Skin of body (tissue), 2 donors: ENCODE data around the gene CNNM3. TPM values are rescaled to one million over a fixed set of nuclear protein-coding genes. Genes with fewer than 3 reads are reported as not detected.
A peak's percentile ranks its signal among the peaks of the same experiment; 100 is the strongest.

Source experiments
- DNase-seq: peaks from one replicate; lab custom pipeline; 2025; lab: John Stamatoyannopoulos, UW
- total RNA-seq: library from RNA; depleted of rRNA; stranded (reverse); fragments of >200 nt; gene quantifications from one replicate; pipeline ENCODE4 v1.2.3, GENCODE V29; 2014

The CNNM3 gene
- total RNA-seq, 1 donor from 2014 or later: 6.3 TPM

DNA sequence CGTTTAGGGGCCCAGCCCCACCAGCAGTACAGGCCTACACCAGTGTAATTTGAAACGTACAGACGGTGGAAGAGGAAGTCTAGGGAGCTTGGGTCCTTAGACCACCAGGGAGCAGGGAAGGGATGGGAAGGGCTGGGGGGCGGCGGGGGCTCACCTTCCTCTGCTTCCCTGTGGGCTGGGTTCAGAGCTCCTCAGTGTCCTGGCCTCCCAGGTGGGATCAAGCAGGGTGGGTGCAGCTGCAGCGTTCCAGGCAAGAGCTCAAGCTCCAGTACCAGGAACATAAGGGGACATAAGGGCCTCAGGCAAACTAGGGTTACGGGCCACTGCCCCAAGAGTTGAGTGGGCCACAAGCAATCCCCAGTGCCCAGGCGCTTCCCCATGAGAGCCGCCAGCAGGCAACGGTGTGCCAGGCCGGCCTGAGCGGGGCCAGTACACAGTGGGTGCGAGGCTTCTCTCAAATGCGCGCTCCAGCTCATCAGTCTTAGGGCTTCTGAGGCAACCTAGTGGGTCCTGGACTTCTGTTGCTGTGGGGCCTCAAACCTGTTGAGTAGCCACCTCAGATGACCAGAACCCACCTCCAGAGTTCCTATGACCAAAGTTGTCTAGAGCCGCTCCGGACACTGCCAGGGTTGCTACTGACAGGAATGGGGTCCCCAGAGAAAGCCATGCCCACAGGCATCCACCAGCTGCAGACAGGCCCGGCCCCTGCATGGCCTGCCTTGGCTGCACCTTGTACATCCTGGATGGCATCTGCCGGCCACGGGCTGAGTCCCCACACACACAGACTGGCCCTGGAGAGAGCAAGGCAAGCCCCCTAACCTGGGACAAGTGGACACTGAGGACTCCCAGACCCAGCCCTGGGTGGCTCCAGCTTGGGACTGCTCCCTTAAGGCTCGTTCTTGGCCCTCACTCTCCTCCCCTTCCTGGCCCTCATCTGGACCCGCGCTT is 22.6 kb downstream of the CNNM3 start:
- no peak for DNase-seq

DNA sequence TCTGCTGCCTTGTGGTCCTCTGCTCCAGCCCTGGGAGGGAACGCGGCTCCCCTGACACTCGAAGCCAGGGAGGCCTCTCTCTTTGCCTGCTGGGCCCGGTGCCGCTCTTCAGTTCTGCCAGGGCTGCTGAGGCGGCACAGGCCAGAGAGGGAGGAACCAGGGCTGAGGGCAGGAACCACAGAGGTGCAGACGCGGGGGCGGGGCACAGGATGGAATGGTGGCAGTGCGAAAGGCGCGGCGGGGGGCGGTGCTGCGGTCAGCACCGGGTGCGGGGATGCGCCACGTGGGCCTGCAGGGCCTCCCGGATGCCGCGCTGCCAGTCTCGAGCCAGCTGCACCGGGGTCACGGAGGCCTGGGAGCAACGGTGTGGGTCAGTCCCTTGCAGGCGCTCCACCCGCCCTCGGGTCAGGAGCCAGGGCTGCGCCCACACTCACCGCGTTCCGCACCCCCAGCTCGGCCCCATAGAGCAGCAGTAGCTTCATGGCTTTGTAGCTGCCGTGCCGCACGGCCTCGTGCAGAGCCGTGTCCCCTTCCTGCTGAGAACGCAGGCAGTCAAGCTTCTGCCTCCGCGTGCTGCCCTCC is 23.3 kb downstream of the CNNM3 start:
- DNase-seq: no peak

DNA sequence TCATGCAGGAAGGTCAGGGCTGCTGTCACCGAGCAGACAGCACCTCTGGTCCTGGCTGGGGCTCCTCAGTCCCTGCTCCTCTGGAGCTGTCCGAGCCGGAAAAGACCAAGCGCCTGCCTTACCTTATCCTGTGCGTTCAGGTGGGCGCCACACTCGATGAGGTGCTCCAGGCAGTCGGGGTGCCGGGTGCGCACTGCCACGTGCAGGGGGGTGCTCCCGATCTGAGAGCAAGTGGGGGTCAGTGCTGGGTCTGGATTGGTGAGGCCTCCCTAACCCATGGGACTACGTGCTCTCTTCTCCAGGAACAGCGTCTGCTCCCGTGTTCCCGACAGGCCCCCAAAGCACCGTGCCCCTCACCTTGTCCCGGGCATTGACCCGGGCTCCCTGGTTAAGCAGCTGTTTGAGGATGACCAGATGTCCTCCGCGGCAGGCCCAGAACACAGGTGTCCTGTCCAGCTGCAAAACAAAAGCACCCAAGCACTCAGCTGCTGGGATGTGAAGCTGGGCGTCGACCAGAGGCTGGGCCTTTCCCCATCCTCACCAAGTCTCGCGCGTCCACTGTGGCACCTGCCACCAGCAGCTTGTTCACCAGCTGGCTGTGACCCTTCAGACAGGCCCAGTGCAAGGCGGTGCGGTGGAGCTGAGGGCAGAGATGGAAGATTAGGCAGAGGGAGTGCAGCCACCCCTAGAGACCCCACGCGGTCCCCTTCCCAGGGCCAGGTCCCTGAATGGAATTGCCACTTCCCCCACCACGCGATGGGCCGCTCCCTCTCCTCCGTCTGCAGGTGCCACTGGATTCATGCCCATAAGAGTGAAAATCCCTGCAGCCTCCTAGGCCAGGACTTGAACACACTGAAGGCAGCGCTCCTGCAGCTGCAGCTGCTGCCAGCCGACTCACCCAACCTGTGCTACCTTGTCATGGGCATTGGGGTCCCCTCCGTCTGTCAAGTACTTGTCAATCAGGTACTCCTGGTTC is 24.1 kb downstream of the CNNM3 start:
- no peak for DNase-seq

DNA sequence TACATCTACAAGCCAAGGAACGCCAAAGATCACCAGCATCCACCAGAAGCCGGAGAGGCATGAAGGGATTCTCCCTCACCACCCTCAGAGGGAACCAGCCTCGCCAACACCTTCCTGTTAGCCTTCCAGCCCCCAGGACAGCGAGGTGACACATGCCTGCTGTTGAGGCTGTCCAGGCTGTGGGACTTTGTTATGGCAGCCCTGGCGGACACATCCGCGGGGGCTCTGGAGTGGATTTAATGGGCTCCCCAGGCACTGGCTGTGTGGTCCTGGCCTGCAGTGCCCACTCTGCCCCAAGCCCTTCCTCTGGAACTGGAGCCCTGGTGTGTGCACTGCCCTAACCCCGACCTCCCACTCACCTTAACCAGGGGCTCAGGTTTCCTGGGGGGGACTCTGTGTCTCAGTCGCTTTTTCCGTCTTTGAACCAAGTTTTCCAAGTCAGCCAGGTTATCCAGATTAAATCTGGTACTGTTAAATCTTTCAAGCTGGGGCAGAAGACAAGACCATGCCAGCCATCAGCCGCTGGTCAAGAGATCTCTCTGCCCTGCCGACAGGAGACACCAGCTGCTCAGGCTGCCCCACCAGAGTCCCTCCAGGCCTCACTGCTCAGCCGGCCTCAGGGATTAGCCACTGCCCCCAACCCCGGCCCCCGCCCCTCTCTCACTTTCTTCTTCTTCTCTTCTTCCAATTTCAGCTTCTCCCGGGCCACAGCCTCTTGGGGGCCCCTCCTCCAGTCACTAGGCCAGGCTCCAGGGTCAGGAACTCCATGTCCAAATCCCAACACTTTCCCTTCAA is 25.8 kb downstream of the CNNM3 start:
- DNase-seq: no peak

DNA sequence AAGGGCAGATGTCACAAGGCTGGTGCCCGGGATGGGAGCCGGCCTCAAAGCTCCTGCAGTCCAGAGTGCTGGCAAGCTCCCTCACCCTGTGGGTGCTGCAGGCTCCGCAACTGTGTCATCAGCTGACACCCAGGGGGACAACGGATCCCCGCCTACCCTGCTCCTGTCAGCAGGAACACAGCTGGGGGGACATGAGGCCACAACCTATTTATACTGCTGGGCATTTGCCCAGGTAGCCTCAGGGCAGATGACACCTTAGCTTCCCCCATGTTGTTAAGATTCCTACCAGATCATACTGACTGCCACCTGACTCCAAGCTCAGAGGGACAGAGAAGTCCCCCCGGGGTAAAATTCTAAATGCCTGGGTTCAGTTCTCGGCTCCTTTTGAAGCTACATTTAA is 26.5 kb downstream of the CNNM3 start:
- no peak for DNase-seq

DNA sequence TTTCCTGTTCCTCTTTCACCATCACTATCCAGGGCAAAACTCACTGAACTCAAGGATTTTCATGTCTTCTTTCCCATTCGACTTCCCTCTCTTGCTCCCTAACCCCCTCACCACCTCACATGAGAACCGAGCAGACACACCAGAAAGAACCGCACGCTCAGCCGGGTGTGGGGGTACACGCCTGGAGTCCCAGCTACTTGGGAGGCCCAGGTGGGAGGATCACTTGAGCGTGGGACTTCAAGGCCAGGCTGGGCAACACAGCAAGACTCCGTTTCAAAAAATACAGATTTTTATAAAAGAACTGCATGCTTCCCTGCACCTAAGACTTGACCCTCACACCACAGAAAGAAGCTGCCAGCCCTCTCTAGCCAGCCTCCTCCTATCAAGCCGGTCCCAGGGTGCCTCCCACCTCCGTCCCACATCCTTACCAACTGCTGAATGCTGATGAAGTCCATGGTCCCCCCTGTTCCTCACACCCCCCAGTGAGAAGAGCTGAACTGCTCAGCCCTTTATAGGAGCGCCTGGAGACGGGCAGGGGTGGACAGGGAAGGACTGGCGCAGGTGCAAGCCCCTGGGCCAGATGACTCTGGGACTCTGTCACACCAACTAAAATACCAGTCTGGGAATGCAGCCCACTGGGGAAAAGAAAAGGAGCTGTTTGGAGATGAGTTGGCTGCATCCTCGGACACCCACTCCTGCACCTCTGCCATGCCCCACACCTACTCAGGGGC is 27.6 kb downstream of the CNNM3 start, which contains the start of gene ANKRD23:
Gene ANKRD23, minus strand, starts transcription at position 484 of the 731 bp plus-strand sequence. Its CDS starts 29 bp downstream, at position 455.
- DNase-seq: no peak

DNA sequence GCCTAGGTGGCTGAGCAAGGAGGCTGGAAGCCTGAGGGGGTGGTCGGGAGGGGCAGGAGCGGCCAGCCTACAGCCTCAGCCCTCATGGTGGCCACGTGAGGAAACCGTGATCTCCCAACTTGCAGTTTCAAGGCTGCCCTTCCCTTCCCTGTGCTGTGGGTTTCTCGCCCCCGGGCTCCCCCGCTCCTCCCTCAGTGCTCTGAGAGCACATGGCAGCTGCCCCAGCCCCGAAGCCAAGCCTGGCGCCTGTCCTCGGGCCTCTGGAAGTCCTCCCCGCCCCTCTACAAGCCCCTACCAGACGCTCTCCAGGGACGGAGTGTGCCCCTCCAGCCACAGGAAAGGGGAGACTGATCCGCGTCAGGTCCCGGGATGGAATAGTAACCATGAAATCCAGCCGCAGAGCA is 28.3 kb downstream of the CNNM3 start:
- no peak for DNase-seq

DNA sequence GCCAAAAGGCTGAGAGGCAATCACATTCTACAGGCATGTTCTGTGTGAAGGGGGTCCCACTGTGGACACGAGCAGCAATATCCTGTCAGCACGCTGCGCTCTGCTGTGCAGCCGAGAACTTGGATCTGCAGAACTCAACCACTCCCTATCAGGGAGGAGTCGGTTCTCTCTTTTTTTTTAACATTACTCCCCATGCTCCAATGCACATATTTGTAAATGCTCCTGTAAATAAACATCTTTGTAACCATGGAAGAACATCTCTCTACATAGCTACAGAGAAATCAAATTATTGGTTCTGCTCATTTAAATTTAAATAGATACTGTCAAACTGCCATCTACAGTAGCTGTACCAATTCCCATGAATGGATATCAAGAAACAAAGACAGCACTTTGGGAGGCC is 30.8 kb downstream of the CNNM3 start:
- DNase-seq: no peak

DNA sequence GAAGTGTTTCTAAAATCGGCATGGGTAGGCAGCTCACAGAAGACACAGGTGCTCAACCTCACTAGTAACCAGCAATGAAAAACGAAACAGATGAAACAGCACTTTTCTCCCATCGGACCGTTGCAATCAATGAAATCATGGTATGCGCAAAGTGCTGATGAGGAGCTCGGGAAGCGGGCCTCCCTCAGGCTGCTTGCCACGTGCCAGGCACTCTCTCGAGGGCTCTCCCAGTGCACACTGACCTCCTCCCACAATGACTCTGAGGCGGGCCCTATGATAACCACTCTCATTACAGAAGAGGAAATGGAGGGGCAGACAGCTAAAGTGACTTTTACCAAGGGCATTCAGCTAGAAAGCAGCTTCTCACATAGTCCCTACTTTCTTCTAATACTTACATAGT is 31.5 kb downstream of the CNNM3 start:
- DNase-seq: no peak

DNA sequence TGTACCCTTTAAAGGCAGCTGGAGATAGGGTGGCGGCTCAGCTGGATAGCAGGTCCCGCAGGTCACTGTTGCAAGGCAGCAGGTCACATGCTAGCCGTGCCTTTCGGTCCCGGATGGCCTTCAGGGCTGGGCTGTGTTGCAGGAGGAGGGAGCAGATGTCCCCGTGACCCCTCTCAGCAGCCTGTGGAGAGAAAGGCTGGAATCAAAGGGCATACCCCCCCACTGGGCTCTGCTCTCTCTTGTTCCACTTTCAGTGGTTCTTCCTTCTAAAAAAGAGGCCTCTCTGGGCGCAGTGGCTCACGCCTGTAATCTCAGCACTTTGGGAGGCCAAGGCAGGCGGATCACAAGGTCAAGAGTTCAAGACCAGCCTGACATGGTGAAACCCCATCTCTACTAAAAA is 32.2 kb downstream of the CNNM3 start:
- no peak for DNase-seq

DNA sequence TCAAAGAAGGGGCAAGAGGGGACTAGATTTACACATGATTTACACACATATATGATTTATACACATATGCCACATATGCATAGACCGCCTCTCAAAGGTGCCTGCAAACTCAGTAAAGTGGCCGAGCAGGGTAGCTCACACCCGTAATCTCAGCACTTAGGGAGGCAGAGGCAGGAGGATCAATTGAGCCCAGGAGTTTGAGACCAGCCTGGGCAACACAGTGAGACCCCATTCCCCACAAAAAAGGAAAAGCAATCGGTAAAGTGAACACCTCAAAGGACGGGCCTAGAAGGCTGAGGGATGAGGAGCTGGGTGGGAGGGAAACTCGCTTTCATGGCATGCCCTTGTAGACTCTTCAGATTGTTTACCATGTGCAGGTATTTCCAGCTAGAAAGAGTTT is 36.6 kb downstream of the CNNM3 start:
- no peak for DNase-seq

DNA sequence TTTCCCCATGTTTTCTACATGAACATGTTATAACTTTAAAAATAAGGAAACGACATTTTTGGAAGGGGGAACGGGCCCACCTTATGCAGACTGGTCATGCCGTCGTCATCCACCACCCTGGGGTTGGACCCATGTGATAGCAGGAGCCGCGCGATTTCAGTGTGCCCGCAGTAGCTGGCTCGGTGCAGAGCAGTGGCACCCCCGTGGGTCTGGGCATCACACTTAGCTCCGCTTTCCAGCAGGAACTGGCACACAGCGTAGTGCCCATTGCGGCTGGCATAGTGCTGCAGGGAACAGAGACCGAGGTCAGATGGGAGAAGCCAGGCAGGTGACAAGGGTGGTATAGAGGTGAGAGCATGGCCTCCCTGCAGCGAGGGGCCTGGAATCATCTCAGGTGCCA is 37.3 kb downstream of the CNNM3 start:
- DNase-seq: no peak

DNA sequence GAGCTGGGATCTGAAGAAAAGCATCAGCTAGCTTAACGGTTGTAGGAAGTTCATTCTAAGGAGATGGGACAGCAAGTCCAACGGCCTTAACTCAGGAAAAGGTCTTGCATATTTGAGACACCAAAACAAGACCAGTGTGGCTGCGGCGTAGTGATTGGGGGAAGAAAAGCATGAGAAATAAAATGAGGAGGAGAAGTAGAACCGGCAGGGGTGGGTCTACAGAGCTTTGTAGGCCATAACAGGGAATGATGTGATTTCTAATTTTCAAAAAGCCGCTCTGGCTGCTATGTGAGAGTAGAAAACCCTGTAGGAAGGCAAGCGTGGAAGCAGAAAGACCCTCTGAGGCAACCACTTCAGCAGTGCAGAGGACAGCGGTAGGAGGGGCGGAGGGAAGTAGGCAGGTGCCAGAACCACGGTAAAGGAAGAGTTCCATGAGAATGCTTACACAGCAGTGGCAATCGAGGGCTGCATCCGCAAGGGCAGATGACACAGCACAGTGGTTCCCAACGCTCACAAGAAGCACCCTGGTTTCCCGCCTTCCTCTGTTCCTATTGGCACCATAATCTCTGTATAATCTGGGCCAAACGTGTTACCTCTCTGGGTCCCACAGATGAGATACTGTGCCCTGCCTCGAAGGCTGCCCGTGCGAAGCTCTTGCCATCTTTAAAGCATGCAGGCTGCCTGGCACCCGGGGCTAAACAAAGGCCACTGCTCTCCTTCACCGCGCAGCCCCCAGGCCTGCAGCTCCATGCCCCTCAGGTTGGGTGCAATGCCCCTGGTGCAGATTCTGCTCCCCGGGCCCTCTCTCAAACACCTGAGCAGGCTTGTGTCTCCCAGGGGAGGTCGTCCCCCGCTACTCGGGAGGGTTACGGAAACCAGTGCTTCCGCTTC is 41.0 kb downstream of the CNNM3 start:
- no peak for DNase-seq

DNA sequence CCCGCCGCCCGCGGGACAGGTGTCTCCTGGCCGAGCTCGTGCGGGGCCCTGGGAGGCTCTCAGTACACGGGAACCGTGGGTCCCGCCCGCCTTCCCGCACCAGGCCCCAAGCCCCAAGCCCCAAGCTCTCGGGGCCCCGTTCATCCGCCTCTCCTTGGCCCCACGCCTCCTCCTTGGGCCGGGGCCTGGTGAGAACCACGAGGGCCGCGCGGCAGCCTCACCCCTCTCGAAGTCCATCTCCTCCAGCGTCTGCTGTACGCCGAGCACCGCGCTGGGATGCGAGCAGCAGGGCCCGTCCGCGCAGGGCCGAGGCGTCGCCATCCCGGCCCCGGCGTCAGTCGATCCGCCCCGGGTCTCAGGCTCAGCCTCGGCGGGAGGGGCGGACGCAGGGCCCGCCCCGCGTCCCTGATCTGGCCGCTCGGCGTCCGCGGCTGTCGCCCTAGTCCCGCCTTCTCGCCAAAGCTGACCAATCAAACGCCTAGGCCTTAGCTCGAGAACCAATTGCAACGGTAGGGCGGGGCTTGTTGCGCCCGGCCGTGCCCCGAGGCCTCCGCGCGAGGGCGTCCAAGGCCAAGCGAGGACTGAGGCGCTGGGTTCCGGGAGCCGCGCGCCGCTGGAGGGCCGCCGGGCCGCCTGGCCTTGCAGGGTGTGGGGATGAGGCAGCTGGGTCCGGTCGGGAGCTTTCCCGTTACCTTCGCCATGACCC is 41.8 kb downstream of the CNNM3 start, which contains the start of gene ANKRD39:
Gene ANKRD39, minus strand, starts transcription at position 350 of the 706 bp plus-strand sequence. Its CDS starts 29 bp downstream, at position 321.
- peak; percentile 98 for DNase-seq

DNA sequence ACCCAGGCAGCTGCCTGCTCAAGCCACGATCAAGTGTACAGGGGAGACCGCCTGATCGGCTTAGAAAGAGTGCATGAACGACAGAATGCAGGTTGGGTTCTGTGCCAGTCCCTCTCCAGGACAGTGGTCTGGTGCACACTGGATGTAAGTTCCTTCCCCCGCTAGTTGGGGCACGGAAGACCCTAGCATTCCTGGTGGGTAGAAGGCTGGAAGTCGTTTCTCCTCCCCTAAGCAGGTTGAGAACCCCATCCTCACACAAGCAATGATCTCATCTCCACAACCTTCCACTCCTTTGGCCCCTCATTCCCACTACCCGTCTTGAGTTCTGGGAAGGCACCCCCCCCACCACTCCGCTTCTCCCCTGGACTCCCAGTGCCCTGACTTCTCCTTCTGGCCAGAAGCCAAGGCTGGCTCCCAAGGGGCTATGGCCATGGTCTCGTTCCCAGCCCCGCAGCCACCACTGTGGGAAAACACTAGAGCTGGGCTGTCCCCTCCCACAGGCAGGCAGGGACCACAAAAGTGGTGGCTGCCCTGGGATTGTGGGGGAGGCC is 43.1 kb downstream of the CNNM3 start:
- DNase-seq: no peak

DNA sequence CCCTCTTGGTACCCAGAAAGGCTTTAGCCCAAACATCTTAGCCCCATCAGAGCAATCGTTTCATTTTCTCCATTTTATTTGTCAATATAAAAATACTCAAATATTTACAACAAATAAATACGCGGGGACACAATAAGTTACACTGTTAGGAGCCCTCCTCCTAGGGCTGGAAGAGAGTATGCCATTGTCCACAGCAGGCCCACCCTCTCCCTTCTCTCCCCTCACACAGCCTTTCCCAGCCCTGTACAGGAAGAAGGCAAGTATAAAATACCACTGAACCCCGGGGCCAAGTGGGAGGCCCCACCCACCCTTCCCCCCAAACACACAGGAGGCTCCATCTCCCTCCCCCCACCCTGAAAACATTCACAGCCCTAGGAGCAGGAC is 43.6 kb downstream of the CNNM3 start:
- DNase-seq: no peak

DNA sequence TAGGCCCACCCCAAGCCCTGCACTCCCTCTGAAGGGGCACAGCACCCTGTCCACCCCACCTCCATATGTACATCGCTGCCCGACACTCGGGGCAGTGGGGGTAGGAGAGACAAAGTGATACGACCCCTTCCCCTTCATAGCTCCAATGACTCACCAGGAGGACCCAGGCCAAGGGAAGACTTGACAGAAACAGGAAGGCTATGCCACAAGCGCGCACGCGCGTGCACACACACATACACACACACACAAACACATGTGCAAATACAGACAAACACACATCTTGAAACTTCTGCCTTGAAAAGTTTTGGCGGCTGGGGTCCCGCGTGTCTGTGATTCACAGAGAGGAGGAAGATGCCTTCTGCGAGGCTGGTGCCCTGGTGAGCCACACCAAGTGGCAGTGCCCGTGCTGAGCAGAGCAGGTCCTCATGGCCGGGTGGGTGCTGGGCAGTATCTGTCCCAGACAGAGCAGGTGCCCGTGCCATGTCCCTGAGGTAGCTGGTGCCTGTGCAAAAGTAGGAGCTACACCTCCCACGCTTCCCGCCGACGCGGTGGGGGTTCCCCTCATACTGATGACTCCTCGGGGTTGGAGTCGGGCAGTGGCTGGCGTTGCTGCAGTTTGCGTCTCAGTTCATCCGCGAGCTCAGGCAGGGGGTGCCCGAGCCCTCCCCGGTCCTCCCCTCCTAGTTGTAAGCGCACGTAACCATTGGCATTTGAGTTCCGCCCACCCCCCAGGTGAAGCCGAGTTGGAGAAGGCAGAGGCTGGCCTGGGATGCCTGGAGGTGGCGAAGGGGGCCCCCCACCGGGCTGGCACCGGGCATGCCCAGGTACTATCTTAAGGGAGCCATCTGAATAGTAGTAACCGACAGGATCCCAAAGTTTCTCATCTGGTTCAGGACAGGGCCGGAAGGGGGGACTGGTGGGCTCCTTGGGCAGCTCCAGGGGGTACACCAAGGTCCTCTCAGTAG is 44.3 kb downstream of the CNNM3 start:
- DNase-seq: no peak
